HG03520 (cell line): Measurements from ENCODE around the gene ZNF75A.
"Not testable (repeated sequence)": the region's sequence is repeated elsewhere in the genome, so short reads cannot be mapped to it uniquely, and the experiment has no call there.

ENCODE experiments used
- ATAC-seq: cut with Tn5 transposase; IDR thresholded peaks from one replicate; pipeline ENCODE4 v1.9.1; 2021; ENCODE audit warnings: mild to moderate bottlenecking, moderate library complexity; ENCODE audit not compliant: unreplicated experiment

Gene ZNF75A

DNA sequence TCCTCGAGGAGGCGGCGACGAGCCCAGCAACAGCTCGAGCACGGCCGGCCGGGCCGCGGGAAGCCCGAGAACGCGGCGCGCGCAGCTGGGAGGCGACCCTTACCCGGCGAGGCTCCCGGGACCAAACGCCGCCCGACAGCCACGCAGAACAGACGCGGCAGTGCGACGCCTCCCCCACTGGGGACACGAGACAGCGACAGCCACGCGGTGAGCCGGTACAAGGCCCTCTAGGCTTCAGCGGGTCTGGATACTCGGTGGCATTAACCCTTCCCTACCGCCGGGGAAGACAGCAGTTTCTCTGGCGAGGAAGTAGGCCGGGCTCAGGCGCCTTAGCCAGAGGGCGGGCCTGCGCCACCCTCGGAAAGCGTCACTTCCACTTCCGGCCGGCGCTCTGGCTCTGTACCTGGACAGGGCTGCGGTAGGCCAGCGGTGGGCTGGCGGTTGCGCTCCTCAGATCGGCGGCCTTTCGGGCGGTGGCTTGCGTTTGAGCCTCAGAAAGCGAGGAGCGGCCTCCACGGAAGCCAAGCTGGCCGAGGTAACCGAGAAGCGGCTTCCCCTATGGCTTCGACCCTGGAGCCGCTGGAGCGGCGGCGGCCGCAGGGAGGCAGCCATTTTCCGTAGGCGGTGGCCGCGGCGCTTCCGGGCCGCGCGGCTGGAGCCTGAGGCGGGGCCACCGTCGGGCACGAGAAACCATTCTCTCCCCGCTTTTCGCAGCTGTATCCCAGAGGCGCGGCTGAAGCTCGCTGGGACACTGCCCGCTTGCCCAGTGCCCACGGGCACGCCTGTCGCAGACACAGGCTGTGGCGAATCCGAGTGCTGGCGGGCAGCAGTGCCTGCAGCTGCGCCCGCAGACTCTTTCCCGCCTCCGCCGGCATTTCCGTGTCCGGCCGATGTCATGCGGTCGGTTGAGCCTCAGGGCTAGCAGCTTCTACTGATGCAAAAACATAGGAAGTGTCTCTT, at the start of gene ZNF75A, which contains the start of gene TIGD7:
Gene ZNF75A, plus strand, starts transcription at position 389 of the 960 bp plus-strand sequence. CDS start 2,932 bp downstream, outside the sequence.
Gene TIGD7, minus strand, starts transcription at position 322 of the 960 bp plus-strand sequence. CDS start 4,816 bp downstream, outside the sequence.
- ATAC-seq, result peak; percentile 89

DNA sequence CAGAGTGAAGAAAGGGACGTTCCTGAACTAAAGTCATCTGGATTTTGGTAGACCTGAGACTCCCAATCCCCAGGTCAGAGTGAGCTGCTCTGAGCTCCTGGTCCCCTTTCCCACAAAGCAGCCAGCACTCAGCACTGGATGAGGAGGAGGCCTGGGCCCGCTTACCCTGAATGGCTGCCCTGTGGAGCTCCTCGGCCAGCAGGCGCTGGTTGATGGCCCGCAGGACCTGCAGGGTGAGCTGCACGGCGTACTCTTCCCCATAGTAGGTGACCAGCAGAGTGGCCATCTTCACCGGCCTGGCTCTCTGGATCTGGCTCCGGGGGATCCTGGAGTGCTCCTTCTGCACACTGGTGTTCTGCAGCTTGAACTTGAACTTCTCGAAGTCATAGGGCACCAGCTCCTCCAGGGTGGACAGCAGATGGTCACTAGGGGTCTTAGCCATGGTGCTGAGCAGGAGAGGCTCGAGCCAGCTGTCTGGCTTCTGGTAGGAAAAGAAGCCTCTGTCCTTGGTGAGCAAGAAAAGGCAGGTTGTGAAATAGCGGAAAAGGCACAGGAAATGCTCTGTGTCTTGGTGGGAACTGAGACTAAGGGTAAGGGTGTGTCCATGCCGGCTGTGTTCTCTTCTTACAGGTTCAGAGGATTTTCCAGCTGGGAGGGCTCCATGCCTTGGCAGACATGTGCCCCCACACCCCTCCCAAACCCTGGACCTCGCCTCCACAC, 49.0 kb upstream of the ZNF75A start, which contains the start of gene MEFV:
Gene MEFV, minus strand, starts transcription at position 488 of the 720 bp plus-strand sequence. Its CDS starts 46 bp downstream, at position 442.
- no peak for ATAC-seq

GRCh38 chr16:3256866-3257465, 48.3 kb upstream of the ZNF75A start:
- no peak for ATAC-seq

GRCh38 chr16:3259836-3260235, 45.5 kb upstream of the ZNF75A start:
- ATAC-seq, result no peak

DNA sequence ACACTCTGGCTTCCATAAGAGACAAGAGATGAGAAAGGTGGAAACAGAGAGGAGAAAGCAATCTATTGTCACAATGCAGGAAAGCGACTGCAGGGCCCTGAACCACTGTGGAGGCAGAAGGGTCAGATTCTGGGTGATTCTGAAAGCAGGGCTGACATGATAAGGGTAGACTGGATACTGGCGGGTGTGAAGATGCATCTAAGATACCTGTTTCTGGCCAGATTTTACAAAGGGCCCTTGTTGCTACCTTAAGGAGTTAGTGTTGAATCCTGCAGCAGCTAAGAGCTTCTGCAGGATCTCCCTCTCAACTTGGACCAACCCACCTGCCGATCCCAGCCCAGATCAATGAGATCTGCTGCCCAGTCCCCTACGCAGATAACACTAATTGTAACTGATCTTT, 42.8 kb upstream of the ZNF75A start:
- no peak for ATAC-seq

DNA sequence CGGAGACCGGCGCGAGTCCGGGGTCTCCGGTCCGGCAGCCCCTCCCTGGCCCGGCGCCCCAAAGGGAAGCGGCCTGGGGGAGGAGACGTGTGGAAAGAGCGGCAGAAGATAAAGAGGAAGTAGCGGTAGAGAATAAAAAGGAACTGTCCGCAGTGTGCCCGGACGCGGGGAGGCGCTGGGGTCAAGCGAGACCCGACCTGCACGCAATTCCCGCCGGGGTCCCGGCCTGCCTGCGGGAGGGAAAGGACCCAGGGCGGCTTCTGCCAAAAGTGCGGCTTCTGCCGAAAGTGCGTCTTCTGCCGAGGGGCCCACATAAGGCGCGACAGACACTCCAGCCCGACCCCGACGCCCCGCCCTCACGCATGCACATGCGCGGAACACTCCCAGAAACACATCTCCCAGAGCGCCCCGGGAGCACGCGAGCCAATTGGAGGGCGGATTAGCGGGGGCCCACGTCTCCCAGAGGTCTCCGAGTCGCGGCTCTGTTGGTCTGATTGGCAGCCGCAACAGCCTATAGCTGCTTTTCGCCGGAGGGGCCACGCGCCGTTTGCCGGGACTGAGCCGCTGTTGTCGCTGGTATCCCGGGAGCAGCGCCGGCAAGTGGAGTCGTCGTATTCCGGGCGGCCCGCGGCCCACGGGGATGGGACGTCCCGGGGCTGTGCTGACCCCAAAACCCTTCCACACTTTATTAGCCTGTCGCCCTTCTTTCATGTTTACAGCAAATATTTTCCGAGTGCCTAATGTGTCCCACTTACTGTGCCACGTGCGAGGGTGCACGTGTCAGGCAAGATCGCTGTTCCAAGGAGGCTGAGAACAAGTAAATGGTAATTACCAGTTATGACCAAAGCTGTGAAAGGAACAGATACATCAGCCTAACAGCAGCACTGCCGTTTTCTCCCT, 40.9 kb upstream of the ZNF75A start:
- peak; percentile 76 for ATAC-seq

DNA sequence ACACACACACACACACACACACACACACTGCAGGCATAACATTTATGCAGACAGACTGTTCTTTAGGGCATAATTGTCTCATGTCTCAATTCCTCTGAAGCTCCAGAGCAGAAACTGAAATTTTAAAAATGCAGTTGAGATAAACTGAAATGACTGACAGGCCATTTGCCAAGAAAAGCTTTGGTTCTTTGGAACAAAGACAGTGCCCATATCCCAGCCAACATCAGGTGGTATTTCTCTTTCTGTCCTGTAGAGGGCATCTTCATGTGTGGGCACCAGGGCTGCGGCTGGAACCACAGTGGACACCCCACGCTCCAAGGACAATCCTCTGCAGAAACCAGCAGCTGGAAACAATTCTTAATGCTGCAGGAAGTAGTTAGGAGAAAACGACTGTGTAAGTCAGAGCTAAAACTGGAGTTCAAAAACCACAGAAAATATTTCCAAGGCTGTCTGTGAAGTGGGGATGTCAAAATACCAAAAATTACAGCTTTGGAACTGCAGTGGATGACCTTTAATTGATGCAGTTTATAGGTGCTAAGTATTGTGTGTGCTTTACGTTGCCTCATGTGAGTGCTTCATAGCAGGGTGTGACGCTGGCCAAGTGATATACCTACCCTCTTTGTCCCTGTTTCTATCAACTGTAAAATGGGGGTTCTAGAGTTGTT, 38.3 kb upstream of the ZNF75A start:
- no peak for ATAC-seq

GRCh38 chr16:3268294-3268693, 37.0 kb upstream of the ZNF75A start:
- no peak for ATAC-seq

DNA sequence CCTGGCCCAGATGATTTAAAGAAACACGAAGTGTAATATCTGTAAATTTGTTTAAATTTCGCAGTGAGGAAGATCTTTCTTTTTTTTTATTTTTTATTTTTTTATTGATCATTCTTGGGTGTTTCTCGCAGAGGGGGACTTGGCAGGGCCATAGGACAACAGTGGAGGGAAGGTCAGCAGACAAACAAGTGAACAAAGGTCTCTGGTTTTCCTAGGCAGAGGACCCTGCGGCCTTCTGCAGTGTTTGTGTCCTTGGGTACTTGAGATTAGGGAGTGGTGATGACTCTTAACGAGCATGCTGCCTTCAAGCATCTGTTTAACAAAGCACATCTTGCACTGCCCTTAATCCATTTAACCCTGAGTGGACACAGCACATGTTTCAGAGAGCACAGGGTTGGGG, 34.6 kb upstream of the ZNF75A start:
- not testable (repeated sequence) for ATAC-seq

- not testable (repeated sequence) for ATAC-seq
These were observed 34.0 kb upstream of the ZNF75A start for GRCh38 chr16:3271281-3271680.

GRCh38 chr16:3274490-3274889, 30.8 kb upstream of the ZNF75A start:
- ATAC-seq, result no peak

DNA sequence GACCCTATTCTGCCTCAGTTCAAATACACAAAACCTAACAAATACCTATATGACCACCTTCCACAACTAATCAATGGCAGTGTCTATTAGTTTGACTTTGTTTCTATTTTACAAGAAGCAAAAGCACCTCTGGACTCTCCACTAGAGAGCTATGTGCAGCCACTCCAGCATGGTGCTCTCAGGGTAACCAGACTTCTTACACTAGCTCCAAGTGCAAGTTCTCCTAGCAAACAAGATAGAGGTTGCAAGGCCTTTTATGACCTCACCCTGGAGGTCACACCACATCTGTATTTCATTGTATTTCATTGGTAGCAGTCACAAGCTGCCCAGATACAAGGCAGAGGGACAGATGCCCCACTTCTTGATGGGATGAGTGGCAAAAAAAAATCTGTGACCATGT, 30.4 kb upstream of the ZNF75A start:
- ATAC-seq, result no peak

- ATAC-seq, result no peak
These were observed 28.6 kb upstream of the ZNF75A start for GRCh38 chr16:3276679-3277078.

DNA sequence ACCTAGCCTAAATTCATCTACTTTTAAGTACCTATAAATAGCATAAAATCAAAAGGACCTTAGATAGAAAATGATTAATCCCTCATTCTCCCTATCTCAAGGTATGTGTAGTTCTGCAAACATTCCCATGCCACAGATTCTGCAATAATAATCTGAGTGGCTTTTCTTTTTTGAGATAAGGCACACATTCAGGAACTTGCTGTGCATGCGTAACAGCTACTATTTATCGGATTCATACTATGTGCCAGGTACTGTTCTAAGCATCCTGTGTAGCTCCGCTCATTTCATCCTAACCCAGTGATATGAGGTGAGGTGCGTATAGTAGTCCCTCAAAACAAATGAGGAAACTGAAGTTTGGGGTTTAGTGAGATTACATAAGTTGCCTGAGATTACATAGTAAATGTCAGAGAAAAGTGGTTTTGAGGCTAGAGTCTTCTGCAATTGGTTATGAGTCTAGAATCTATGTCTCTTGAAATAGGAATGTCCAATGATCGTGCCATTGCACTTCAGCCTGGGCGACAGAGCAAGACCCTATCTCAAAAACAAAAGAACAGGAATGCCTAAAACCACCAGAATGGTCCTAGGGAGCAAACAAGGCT, 24.0 kb upstream of the ZNF75A start:
- ATAC-seq, result no peak

DNA sequence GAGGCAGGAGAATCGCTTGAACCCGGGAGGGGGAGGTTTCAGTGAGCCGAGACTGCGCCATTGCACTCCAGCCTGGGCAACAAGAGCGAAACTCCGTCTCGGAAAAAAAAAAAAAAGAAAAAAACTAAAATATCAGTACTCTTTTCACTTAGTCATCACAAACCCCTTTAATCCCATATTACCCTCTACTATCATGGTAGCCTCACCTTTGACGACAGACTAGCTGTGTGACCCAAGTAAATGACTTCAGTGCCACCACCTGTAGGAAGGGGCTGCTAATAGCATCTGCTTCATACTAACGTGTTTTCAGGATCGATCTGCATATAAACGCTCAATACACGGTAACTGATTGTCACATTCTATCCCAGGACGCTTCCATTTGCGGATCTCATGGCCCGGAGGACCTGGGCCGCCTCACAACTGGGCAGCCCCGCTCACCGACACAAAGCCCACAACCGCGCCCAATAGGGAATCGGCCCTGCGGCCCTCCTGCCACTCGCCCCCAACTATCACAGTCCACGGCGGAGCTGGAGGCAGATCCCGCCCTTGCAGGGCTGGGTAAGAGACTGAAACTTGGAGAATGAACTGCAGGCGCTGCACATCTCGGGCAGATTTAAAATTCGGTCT, 23.1 kb upstream of the ZNF75A start:
- ATAC-seq, result peak; percentile 21

DNA sequence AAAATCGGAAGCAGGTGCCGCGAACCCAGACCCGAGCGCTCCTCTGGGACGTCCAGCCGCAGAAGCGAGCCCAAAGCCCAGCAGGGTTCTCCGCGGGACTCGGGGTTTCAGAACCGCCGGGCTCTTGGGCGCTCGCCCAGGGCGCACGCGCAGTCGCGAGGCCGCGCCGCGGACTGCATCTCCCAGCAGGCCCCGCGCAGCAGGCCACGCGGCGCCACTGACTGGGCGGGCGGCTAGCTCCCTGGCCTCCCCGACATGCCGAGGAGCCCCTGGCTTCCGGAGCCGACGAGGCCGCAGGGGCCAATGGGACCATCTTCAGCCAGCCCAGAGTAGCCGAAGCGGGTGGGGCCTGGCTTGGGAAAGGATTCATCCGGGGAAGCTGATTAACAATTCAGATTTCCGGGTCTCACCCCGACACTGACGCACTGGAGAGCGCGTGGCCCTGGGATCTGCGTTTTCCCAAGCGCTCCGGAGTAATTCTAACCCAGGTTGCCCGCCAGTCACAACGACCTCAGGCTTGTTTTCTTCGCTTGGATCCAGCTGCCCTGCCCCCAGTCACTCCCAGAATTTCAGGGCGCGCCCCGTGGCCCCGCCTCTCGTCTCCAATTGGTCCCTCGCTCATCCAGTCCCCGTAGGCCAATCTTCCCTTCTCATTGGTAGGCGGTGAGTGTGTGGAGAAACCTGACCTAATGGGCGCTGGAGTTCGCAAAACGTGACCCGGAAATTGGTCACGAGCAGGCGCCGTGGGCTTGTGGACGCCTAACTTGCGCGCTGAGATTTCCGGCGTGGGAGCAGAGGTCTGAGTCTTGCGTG, 22.4 kb upstream of the ZNF75A start, which contains the start of gene ZNF263:
Gene ZNF263, plus strand, starts transcription at position 762 of the 813 bp plus-strand sequence. CDS start 328 bp downstream, outside the sequence.
- ATAC-seq, result peak; percentile 63

DNA sequence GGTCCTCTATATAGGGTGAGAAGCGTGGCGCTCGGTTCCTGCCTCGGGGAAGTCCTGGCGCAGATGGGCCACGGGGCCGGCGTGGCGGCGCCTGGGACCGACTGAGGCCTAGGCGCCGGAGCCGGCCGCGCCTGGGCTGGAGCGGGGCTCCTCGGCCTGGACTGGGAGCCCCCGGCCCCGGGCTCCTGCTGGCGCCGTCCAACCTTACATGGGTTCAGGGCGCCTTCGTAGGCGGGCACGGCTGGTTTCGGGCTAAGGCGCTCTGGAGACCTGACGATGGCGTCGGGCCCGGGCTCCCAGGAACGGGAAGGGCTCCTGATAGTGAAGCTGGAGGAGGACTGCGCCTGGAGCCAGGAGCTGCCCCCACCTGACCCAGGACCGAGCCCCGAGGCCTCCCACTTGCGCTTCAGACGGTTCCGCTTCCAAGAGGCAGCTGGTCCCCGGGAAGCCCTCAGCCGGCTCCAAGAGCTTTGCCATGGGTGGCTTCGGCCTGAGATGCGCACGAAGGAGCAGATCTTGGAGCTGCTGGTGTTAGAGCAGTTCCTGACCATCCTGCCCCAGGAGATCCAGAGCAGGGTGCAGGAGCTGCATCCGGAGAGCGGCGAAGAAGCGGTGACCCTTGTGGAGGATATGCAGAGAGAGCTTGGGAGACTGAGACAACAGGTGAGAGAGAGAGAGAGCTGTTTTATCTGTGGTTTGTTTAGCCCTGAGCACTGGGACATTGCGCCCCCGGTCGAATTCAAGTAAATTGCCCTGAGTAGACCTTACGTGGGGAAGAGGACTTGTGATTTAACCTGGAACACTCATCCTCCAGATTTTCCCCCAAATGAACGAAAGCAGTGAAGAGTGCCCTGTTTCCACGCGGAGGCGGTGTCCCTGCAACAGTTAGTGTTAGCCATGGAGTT, 21.5 kb upstream of the ZNF75A start:
- ATAC-seq, result no peak
